Endothelial cell (in vitro differentiated cells): Measurements from ENCODE around the gene IMP3. TPM values are rescaled to one million over a fixed set of nuclear protein-coding genes. Genes with fewer than 3 reads are reported as not detected.
A peak's percentile ranks its signal among the peaks of the same experiment; 100 is the strongest.
"Not testable (repeated sequence)": the region's sequence is repeated elsewhere in the genome, so short reads cannot be mapped to it uniquely, and the experiment has no call there.

Experiments used
- DNase-seq: peaks from one replicate; pipeline ENCODE4 v3.0.0; 2021; ENCODE audit warnings: low spot score
- H3K27ac Mint-ChIP-seq: one replicate; pipeline ENCODE4 v1.8.0; 2021; ENCODE audit warnings: mixed read lengths, inconsistent platforms; ENCODE audit not compliant: unreplicated experiment
- H3K27me3 Mint-ChIP-seq: one replicate; pipeline ENCODE4 v1.8.0; 2021; ENCODE audit warnings: mild to moderate bottlenecking, moderate library complexity, mixed read lengths, inconsistent platforms; ENCODE audit not compliant: unreplicated experiment
- H3K36me3 Mint-ChIP-seq: one replicate; pipeline ENCODE4 v1.8.0; 2021; ENCODE audit warnings: mild to moderate bottlenecking, low read depth, mixed read lengths, inconsistent platforms; ENCODE audit not compliant: unreplicated experiment
- H3K4me1 Mint-ChIP-seq: one replicate; pipeline ENCODE4 v1.8.0; 2021; ENCODE audit warnings: mild to moderate bottlenecking, mixed read lengths, inconsistent platforms; ENCODE audit not compliant: unreplicated experiment
- H3K4me3 Mint-ChIP-seq: one replicate; pipeline ENCODE4 v1.8.0; 2021; ENCODE audit warnings: mild to moderate bottlenecking, mixed read lengths, inconsistent platforms; ENCODE audit not compliant: unreplicated experiment
- H3K9me3 Mint-ChIP-seq: one replicate; pipeline ENCODE4 v1.8.0; 2021; ENCODE audit warnings: mixed read lengths, inconsistent platforms; ENCODE audit not compliant: unreplicated experiment
- CTCF ChIP-seq: fragments of 200-600 bp; sonication (generic); IDR thresholded peaks from one replicate; pipeline ENCODE4 v1.5.0; 2021; ENCODE audit warnings: antibody characterized with exemption; ENCODE audit not compliant: unreplicated experiment
- long read RNA-seq: library from polyadenylated mRNA; unstranded; transcript quantifications from one replicate; pipeline ENCODE4 v2.0.0, GENCODE V29; 2020; ENCODE audit not compliant: unreplicated experiment
- total RNA-seq: library from RNA; stranded (reverse); fragmentation: NEBNext Ultra II Directional; extraction: Animal tissue kit (Norgen Biotek cat#: 25700); gene quantifications from one replicate; pipeline ENCODE4 v1.2.1, GENCODE V29; 2021; ENCODE audit not compliant: unreplicated experiment

The IMP3 gene
- total RNA-seq = 33.5 TPM
- long read RNA-seq, transcript IMP3-202 (1 exons, 1,237 nt) = major isoform, 30 of 31 reads
- long read RNA-seq, partial matches to known transcripts = 0 of 31 reads
- long read RNA-seq, other reads (novel, unspliced or antisense) = 1 of 31 reads

- Mint-ChIP-seq H3K27me3 (peaks cover 12% of the 10 kb centered on the region), H3K27ac (peak within 1 kb of the TSS; percentile 82), H3K4me1 (peaks cover 37% of the 10 kb centered on the region), H3K4me3 (peak within 1 kb of the TSS; percentile 93), H3K9me3 (no peaks in the 10 kb centered on the region), H3K36me3 (peaks cover 3% of the 10 kb centered on the region)
- TF ChIP-seq CTCF = no peak
- peak; percentile 90 for DNase-seq
Measured at GRCh38 chr15:75639709-75640482, at the start of gene IMP3. IMP3 (minus strand) TSS chr15:75640224; CDS start chr15:75640168, 56 bp downstream.

- not testable (repeated sequence) for H3K4me1 Mint-ChIP-seq, H3K36me3 Mint-ChIP-seq, DNase-seq, H3K4me3 Mint-ChIP-seq, H3K9me3 Mint-ChIP-seq, H3K27ac Mint-ChIP-seq
- peaks cover 13% of the 10 kb centered on the region for H3K27me3 Mint-ChIP-seq
Measured at GRCh38 chr15:75689429-75689828, 49.4 kb upstream of the IMP3 start.

GRCh38 chr15:75688831-75689230, 48.8 kb upstream of the IMP3 start:
- Mint-ChIP-seq H3K27me3 (peaks cover 13% of the 10 kb centered on the region), H3K4me1 (peaks cover 2% of the 10 kb centered on the region), H3K9me3 (no peaks in the 10 kb centered on the region), H3K4me3 (no peak overlapping the region), H3K36me3 (no peaks in the 10 kb centered on the region), H3K27ac (no peak overlapping the region)
- DNase-seq = no peak
- TF ChIP-seq CTCF = no peak

- peak overlapping the region; percentile 45 for H3K27ac Mint-ChIP-seq
- H3K36me3 Mint-ChIP-seq = no peaks in the 10 kb centered on the region
- peaks cover 11% of the 10 kb centered on the region for H3K27me3 Mint-ChIP-seq
- no peak for TF ChIP-seq CTCF
- no peak for DNase-seq
- no peak overlapping the region for H3K4me3 Mint-ChIP-seq
- H3K4me1 Mint-ChIP-seq = no peaks in the 10 kb centered on the region
- H3K9me3 Mint-ChIP-seq = no peaks in the 10 kb centered on the region
Measured at GRCh38 chr15:75688278-75688557, 48.2 kb upstream of the IMP3 start.

GRCh38 chr15:75687486-75688277, 47.7 kb upstream of the IMP3 start:
- TF ChIP-seq CTCF = no peak
- H3K27ac Mint-ChIP-seq = peak overlapping the region; percentile 45
- H3K27me3 Mint-ChIP-seq = peaks cover 11% of the 10 kb centered on the region
- no peak overlapping the region for H3K4me3 Mint-ChIP-seq
- H3K9me3 Mint-ChIP-seq = no peaks in the 10 kb centered on the region
- DNase-seq = no peak
- H3K36me3 Mint-ChIP-seq = no peaks in the 10 kb centered on the region
- H3K4me1 Mint-ChIP-seq = no peaks in the 10 kb centered on the region
